Retinal pigment epithelial cell (primary cell): ENCODE data around the gene KBTBD7.

Source experiments
- DNase-seq: peaks from one replicate; pipeline ENCODE4 v3.0.0-alpha.2; 2010; ENCODE audit warnings: low read depth
- H3K4me3 ChIP-seq: 2 replicates; pipeline ENCODE4 v1.5.1; 2011; ENCODE audit warnings: mild to moderate bottlenecking, low read length, control low read depth, moderate library complexity
- CTCF ChIP-seq: conservative IDR thresholded peaks from 2 replicates; pipeline ENCODE4 v1.5.1; 2011; ENCODE audit warnings: low read depth, low read length, control low read depth, inconsistent platforms

The KBTBD7 gene

DNA sequence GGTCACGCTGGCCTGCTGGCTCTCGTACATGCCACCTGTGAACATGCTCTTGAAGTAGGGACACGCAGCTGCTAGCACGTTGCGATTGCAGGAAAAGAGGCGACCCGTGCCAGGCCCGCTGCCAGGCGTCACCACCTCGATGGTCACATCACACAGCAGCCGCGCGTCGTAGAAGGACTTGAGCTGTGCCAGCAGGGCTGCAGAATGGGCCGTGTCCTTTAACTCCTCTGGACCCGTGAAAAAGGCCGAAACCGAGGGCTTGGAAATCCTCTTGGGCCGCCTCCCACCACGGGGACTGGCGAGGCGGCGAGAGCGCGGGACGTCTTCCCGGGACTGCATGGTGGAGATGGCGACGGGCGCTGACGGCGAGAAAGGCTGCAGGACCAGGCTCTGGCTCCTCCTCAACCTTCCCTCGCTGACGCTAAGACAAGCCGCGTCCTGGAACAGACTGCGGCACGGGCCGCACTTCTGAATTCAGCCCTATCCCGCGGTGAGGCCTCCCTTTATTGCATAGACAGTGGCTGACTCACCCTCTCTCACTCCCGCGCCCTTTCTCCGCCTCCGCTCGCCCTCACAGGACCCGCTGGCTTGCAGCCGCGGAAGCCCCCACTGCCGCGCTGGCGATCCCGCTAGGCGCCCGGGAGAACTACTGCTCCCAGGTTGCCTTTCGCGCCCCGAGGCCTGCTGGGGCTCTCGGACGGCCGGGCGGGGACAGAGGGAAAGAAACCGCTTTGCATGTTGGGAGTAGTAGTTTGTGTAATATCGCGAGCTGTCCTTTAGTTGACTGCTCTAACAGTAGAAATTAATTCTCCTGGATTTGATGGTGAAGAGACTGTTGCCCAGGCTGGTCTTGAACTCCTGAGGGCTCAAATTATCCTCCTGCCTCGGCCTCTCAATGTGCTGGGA is at the start of gene KBTBD7:
Gene KBTBD7, minus strand, starts transcription at position 651 of the 906 bp plus-strand sequence. Its CDS starts 312 bp downstream, at position 339.
- DNase-seq: peak; percentile 88
- no peak for TF ChIP-seq CTCF
- peak within 1 kb of the TSS; percentile 63 for H3K4me3 ChIP-seq

- no peak for TF ChIP-seq CTCF
- DNase-seq: no peak
Measured at GRCh38 chr13:41241626-41242025, 47.3 kb upstream of the KBTBD7 start.

GRCh38 chr13:41236369-41236768 is 42.0 kb upstream of the KBTBD7 start:
- DNase-seq: no peak
- H3K4me3 ChIP-seq: no peak overlapping the region
- no peak for TF ChIP-seq CTCF

More at GRCh38 chr13:41241626-41242025, 47.3 kb upstream of the KBTBD7 start:
- no peak overlapping the region for H3K4me3 ChIP-seq

- DNase-seq: no peak
- H3K4me3 ChIP-seq: no peak overlapping the region
- no peak for TF ChIP-seq CTCF
Measured at GRCh38 chr13:41232578-41233480, 38.5 kb upstream of the KBTBD7 start.

DNA sequence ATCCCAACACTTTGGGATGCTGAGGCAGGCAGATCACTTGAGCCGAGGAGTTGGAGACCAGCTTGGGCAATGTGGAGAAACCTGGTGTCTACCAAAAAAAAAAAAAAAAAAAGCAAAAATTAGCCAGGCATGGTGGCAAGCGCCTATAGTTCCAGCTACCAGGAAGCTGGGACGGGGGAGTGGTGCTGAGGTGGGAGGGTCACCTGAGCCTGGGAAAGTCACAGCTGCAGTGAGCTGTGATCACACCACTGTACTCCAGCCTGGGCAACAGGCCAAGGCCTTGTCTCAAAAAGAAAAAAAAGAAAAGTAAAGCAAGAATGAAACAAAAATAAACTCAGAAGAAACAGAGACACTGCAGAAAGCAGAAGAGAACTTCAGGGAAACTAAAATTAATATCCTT is 37.4 kb upstream of the KBTBD7 start:
- no peak for DNase-seq
- no peak overlapping the region for H3K4me3 ChIP-seq
- no peak for TF ChIP-seq CTCF

DNA sequence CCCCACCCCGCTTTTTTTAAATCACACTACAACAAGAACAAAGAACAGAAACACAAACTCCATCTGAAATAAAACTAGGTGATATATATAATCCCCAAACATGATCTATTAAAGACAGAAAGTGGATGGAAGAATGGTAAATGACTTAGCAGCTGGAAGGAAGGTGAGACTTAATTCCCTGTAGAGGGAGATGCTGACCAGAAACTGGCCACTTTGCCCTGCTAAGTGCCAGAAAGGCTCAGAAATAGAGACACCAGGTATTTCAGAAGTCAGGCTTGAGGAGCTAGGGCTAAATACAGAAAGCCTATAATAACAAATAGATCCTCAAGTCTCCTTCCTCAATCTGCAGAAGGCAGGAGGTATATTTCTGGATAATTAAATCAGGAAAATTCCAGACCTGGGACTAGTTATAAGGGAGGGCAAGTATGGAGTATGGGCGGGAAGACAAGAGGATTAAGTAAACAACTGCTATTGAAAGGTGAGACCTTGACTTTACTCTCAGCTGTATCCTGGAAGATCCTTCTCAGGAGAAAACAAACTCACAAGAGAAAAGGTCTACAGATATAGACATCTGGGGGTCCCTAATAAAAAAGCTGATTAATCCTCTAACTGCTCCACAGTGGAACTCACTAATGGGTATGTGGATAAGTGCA is 36.8 kb upstream of the KBTBD7 start:
- TF ChIP-seq CTCF: no peak
- no peak overlapping the region for H3K4me3 ChIP-seq
- no peak for DNase-seq
